ENCODE results near the gene LHPP. TPM values are rescaled to one million over a fixed set of nuclear protein-coding genes. Genes with fewer than 3 reads are reported as not detected.

Gene LHPP
- total RNA-seq, 1 experiment from 2014 or later, result 17.3 TPM

GRCh38 chr10:124465777-124466488 is 4.3 kb downstream of the LHPP start:
- in situ Hi-C loops (cut with HindIII; ENCODE audit: low sequenced_read_pairs), result no loop called here
- no peak for DNase-seq (ENCODE audit: low spot score)

GRCh38 chr10:124467165-124467564 is 5.5 kb downstream of the LHPP start:
- DNase-seq (ENCODE audit: low spot score), result no peak
- in situ Hi-C loops (cut with HindIII; ENCODE audit: low sequenced_read_pairs), result no loop called here

DNA sequence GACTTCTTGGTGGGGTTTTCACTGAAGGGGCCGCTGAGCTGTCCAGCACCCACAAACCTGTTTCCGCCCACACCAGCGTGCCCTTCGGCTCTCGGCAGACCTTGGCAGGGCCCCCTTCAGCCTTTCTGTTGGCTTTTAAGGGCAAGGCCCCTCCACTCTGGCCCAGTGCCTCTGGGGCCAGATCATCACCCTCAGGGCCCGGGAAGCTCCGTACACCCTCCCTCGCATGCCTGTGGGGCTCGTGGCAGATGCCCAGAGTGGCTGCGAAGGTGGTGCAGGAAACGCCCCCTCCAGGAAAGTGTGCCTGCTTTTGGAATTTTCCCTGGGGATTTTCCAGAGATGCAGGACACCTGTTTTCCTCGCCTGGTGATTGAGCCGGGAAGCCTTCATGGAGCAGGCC is 7.0 kb downstream of the LHPP start:
- in situ Hi-C loops (cut with HindIII; ENCODE audit: low sequenced_read_pairs), result no loop called here

GRCh38 chr10:124469956-124470484 is 8.4 kb downstream of the LHPP start:
- in situ Hi-C loops (cut with HindIII; ENCODE audit: low sequenced_read_pairs), result no loop called here
- no peak for DNase-seq (ENCODE audit: low spot score)

More for the DNA sequence above, 7.0 kb downstream of the LHPP start:
- no peak for DNase-seq (ENCODE audit: low spot score)

- DNase-seq (ENCODE audit: low spot score), result no peak
- in situ Hi-C loops (cut with HindIII; ENCODE audit: low sequenced_read_pairs), result no loop called here
Observed at GRCh38 chr10:124470544-124471434, 9.2 kb downstream of the LHPP start.

DNA sequence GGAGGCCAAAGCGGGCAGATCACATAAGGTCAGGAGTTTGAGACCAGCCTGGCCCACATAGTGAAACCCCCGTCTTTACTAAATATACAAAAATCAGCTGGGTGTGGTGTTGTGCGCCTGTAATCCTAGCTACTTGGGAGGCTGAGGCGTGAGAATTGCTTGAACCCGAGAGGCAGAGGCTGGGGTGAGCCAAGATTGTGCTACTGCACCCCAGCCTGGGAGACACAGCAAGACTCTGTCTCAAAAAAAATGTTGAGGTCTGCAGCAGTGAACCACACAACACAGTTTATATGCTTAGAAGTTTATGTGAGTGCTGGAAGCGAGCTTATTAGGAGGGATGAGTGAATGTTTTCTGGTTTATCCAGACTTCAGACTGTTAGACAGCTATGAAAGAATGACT is 10.4 kb downstream of the LHPP start:
- DNase-seq (ENCODE audit: low spot score), result no peak
- in situ Hi-C loops (cut with HindIII; ENCODE audit: low sequenced_read_pairs), result no loop called here

DNA sequence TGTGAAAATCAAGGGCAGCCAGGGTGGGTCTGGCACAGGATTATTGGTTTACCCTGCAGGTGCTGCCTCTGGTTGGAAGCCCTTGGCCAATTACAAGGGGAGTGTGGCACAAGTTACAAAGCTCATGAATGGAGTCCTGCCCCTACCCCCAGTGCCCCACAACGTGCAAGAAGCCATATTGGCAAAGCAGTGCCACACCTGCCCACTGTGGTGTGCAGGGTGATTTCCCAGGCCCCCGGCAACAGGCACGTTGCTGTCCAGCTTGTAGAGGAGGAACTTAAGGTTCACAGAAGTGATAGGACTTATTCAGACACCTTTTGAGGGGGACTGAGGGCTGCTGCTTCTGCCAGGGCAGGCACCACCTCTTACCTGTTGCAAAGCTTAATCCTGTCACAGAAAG is 11.4 kb downstream of the LHPP start:
- in situ Hi-C loops (cut with HindIII; ENCODE audit: low sequenced_read_pairs), result no loop called here
- DNase-seq (ENCODE audit: low spot score), result no peak

GRCh38 chr10:124474514-124475070 is 13.0 kb downstream of the LHPP start:
- in situ Hi-C loops (cut with HindIII; ENCODE audit: low sequenced_read_pairs), result no loop called here
- DNase-seq (ENCODE audit: low spot score), result no peak

DNA sequence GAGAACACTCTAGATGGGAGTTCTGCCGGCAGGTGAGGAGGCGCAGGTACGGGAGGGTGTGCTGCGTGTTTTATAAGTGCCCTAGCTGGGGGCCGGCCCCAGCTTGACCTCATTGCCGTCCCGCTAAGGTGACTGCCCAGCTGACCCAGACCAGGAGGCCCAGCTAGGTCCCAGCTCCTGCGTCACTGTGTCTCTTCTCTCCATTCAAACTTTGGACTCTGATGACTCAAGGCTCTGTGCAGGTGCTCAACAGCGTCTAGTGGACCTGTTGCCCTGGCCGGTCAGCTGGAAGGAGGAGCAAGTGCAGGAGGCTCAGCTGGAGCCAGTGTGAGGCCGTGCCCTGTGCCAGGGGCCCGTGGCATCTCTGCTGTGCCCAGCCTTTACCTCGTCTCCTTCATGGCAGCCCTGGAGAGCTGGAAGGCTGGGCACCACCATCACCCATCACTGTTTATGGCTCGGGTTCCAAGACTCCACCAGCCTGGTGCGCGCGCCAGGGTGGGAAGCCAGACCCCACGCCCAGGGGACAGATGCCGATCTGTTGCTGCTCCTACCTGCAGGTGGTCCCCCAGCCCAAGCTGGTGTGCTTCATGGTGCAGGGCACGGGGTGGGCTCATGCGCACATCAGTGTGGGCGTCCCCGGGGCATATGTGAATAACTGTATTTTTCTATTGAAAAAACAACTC is 14.6 kb downstream of the LHPP start:
- DNase-seq (ENCODE audit: low spot score), result no peak
- in situ Hi-C loops (cut with HindIII; ENCODE audit: low sequenced_read_pairs), result no loop called here

DNA sequence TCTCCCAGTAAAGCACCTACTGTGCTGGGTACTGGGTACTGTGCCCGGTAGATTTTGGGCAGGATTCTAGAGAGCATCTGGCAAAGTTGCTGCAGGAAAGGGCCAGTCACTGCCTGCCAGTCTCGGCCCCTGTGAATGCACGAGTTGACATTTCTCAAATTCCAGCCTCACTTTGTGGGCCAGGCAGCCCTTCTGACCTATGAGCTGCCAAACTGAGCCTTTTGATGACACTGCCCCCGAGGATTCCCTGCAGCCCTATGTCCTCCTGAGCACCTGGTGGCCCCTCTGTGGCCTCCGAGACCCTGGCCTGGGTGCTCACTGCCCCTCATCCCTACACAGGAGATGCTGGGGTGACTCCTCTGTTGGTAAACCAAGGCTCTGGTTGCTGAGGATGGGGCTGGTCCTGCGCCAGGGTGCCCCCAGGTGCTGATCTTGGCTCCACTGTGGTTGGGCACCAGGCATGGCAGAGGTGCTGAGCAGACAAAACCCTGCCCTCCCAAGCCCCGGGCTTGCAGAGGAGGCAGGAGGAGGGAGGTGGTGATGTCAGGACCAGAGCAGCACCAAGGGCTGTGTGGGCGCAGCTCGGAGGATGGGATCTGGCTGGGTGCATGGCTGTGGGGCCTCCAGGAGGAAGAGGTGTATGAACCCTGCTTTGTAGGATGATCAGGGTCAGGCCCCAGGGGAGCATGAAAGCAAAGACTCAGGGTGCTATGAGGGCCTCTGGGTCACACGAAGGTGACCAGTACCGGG is 16.2 kb downstream of the LHPP start:
- no peak for DNase-seq (ENCODE audit: low spot score)
- in situ Hi-C loops (cut with HindIII; ENCODE audit: low sequenced_read_pairs), result no loop called here

GRCh38 chr10:124478515-124478914 is 16.9 kb downstream of the LHPP start:
- in situ Hi-C loops (cut with HindIII; ENCODE audit: low sequenced_read_pairs), result no loop called here
- DNase-seq (ENCODE audit: low spot score), result no peak

- in situ Hi-C loops (cut with HindIII; ENCODE audit: low sequenced_read_pairs), result no loop called here
- no peak for DNase-seq (ENCODE audit: low spot score)
Observed at GRCh38 chr10:124480860-124481259, 19.2 kb downstream of the LHPP start.

DNA sequence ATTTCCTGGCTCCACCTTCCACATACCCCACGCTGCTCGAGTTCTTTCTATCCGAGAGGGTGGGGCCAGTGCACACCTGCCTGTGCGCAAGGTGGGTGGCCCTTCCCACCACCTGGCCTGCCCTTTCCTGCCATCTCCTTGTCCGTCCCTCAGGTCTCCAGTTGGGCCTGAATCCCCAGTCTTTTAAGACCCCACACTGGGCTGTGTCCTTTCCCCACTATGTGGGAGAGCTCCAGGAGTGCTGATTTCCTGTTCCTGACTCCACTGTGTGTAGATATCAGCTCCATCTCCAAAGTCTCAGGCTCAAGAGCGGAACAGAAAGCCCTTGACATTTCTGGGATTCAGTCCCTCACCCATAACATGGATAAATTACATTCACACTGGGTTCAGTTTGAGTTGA is 20.1 kb downstream of the LHPP start:
- in situ Hi-C loops (cut with HindIII; ENCODE audit: low sequenced_read_pairs), result no loop called here
- no peak for DNase-seq (ENCODE audit: low spot score)

DNA sequence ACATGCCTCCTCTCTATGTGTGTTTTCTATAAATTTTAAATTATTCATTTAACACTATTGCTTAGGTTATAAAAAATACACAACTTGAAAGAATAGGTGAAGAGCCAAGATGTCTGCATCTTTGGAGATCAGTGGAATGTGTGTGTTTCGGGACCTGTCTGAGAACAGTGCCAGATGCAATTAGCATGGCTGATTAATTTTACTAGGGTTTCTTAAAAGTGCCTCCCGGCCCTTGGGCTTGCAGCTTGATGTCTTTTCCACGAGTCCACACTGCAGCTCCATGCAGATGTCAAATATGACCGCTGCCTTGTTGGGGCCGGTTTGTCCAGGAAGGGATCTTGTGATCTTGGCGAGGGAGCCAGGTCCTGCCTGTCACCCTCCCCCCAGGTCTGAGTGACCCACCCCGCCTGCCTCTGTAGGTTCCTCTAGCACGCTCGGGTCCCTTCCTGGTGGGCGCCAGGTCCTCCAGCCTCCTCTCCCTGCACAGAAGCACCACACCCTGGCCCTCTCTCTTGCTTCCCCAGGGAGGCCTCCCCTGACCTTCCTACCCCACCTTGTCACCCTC is 20.7 kb downstream of the LHPP start:
- DNase-seq (ENCODE audit: low spot score), result no peak
- in situ Hi-C loops (cut with HindIII; ENCODE audit: low sequenced_read_pairs), result no loop called here

GRCh38 chr10:124482876-124483275 is 21.3 kb downstream of the LHPP start:
- in situ Hi-C loops (cut with HindIII; ENCODE audit: low sequenced_read_pairs), result no loop called here
- no peak for DNase-seq (ENCODE audit: low spot score)

GRCh38 chr10:124484031-124484430 is 22.4 kb downstream of the LHPP start:
- in situ Hi-C loops (cut with HindIII; ENCODE audit: low sequenced_read_pairs), result no loop called here
- no peak for DNase-seq (ENCODE audit: low spot score)

- peak; percentile 26 for DNase-seq (ENCODE audit: low spot score)
- in situ Hi-C loops (cut with HindIII; ENCODE audit: low sequenced_read_pairs), result no loop called here
Observed at GRCh38 chr10:124484661-124485060, 23.0 kb downstream of the LHPP start.

- no peak for DNase-seq (ENCODE audit: low spot score)
- in situ Hi-C loops (cut with HindIII; ENCODE audit: low sequenced_read_pairs), result no loop called here
Observed at GRCh38 chr10:124486635-124487034, 25.0 kb downstream of the LHPP start.

DNA sequence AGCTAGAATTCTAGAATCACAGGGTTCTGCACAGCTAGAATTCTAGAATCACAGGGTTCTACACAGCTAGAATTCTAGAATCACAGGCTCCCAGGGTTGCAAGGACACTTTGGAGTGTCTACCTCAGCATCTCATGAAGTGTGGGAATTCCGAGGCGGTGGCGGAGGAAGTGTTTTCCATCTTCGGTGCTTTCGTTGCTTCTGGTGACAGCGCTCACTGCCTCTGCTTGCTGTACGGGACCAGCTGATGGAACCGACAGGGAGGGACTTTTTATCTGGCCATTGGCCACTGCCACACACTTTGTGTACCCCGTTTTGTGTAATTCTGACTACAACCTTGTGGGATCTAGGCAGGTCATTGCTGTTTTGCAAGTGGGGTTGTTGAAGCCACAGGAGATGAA is 29.5 kb downstream of the LHPP start:
- in situ Hi-C loops (cut with HindIII; ENCODE audit: low sequenced_read_pairs), result no loop called here

More for the DNA sequence above, 29.5 kb downstream of the LHPP start:
- no peak for DNase-seq (ENCODE audit: low spot score)

All from G401 (cell line).